KOPT-K1 (cell line): ENCODE measurements around the gene ARX.

Experiments
- H3K27ac ChIP-seq: fragments of 200-600 bp; sonication (generic); 2 replicates; pipeline ENCODE4 v1.5.1; 2016; ENCODE audit warnings: antibody characterized with exemption, mild to moderate bottlenecking, low read depth, low read length; ENCODE audit not compliant: poor library complexity, severe bottlenecking
- H3K36me3 ChIP-seq: fragments of 200-600 bp; sonication (generic); 2 replicates; pipeline ENCODE4 v1.5.1; 2017; ENCODE audit warnings: antibody characterized with exemption, mild to moderate bottlenecking, low read length, moderate library complexity; ENCODE audit not compliant: insufficient read depth
- H3K9me3 ChIP-seq: fragments of 200-600 bp; sonication (generic); 2 replicates; pipeline ENCODE4 v1.5.1; 2017; ENCODE audit warnings: antibody characterized with exemption, low read length, mild to moderate bottlenecking; ENCODE audit not compliant: insufficient read depth, poor library complexity, severe bottlenecking

Gene ARX

GRCh38 chrX:25015486-25016360 lies at the start of gene ARX:
Gene ARX (minus strand): TSS chrX:25015965. CDS start chrX:25015737, 228 bp downstream.
- H3K36me3 ChIP-seq, result no peaks in the 10 kb centered on the region
- H3K9me3 ChIP-seq, result no peaks in the 10 kb centered on the region
- H3K27ac ChIP-seq, result no peak within 1 kb of the TSS

GRCh38 chrX:25059273-25059672 lies 43.5 kb upstream of the ARX start:
- Histone ChIP-seq H3K9me3 (no peaks in the 10 kb centered on the region), H3K27ac (no peak overlapping the region), H3K36me3 (no peaks in the 10 kb centered on the region)

GRCh38 chrX:25052798-25053534 lies 37.2 kb upstream of the ARX start:
- Histone ChIP-seq H3K27ac (peak overlapping the region; percentile 25), H3K9me3 (no peaks in the 10 kb centered on the region), H3K36me3 (no peaks in the 10 kb centered on the region)

GRCh38 chrX:25049971-25050370 lies 34.2 kb upstream of the ARX start:
- Histone ChIP-seq H3K27ac (no peak overlapping the region), H3K9me3 (no peaks in the 10 kb centered on the region), H3K36me3 (no peaks in the 10 kb centered on the region)

GRCh38 chrX:25049357-25049756 lies 33.6 kb upstream of the ARX start:
- H3K36me3 ChIP-seq, result no peaks in the 10 kb centered on the region
- H3K9me3 ChIP-seq, result no peaks in the 10 kb centered on the region
- no peak overlapping the region for H3K27ac ChIP-seq

GRCh38 chrX:25048178-25048577 lies 32.4 kb upstream of the ARX start:
- H3K9me3 ChIP-seq, result no peaks in the 10 kb centered on the region
- H3K36me3 ChIP-seq, result no peaks in the 10 kb centered on the region
- H3K27ac ChIP-seq, result no peak overlapping the region

- no peak overlapping the region for H3K27ac ChIP-seq
- no peaks in the 10 kb centered on the region for H3K9me3 ChIP-seq
- no peaks in the 10 kb centered on the region for H3K36me3 ChIP-seq
Observed at GRCh38 chrX:25043192-25043591, 27.4 kb upstream of the ARX start.

GRCh38 chrX:25039036-25039435 lies 23.3 kb upstream of the ARX start:
- no peak overlapping the region for H3K27ac ChIP-seq

GRCh38 chrX:25034889-25035288 lies 19.1 kb upstream of the ARX start:
- Histone ChIP-seq H3K9me3 (no peaks in the 10 kb centered on the region), H3K27ac (no peak overlapping the region), H3K36me3 (no peaks in the 10 kb centered on the region)

More at GRCh38 chrX:25039036-25039435, 23.3 kb upstream of the ARX start:
- Histone ChIP-seq H3K36me3 (no peaks in the 10 kb centered on the region), H3K9me3 (no peaks in the 10 kb centered on the region)

GRCh38 chrX:25029288-25029825 lies 13.6 kb upstream of the ARX start:
- no peak overlapping the region for H3K27ac ChIP-seq
- H3K9me3 ChIP-seq, result no peaks in the 10 kb centered on the region
- no peaks in the 10 kb centered on the region for H3K36me3 ChIP-seq

GRCh38 chrX:25028726-25029125 lies 13.0 kb upstream of the ARX start:
- H3K27ac ChIP-seq, result no peak overlapping the region

GRCh38 chrX:25026576-25026975 lies 10.8 kb upstream of the ARX start:
- Histone ChIP-seq H3K27ac (no peak overlapping the region), H3K9me3 (no peaks in the 10 kb centered on the region), H3K36me3 (no peaks in the 10 kb centered on the region)

More at GRCh38 chrX:25028726-25029125, 13.0 kb upstream of the ARX start:
- Histone ChIP-seq H3K36me3 (no peaks in the 10 kb centered on the region), H3K9me3 (no peaks in the 10 kb centered on the region)

GRCh38 chrX:25025615-25026014 lies 9.8 kb upstream of the ARX start:
- no peak overlapping the region for H3K27ac ChIP-seq
- no peaks in the 10 kb centered on the region for H3K9me3 ChIP-seq
- no peaks in the 10 kb centered on the region for H3K36me3 ChIP-seq

- Histone ChIP-seq H3K36me3 (no peaks in the 10 kb centered on the region), H3K9me3 (no peaks in the 10 kb centered on the region), H3K27ac (no peak overlapping the region)
Observed at GRCh38 chrX:25023908-25024307, 8.1 kb upstream of the ARX start.
